ENCODE results near the gene TMEM52.

DNA sequence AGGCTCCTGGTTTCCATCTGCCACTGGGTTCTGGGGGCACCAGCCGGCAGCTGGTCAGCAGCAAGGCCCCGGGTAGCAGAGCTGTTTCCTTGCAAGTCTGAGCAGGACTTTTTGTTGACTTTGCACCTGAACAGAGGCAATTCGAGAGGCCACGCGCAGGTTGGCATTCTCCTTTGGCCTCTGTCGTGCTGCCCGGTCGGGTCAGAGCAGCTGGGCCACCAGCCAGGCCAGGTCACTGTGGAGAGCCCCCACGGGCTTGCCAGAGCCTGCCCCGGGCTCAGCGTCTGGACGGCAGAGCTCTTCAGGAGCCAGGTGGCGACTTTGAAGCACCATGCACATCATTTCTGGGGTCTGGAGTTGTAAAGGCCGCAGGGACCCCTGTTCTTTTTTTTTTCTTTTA lies 28.4 kb upstream of the TMEM52 start:
- TF ChIP-seq, protein P1, sequence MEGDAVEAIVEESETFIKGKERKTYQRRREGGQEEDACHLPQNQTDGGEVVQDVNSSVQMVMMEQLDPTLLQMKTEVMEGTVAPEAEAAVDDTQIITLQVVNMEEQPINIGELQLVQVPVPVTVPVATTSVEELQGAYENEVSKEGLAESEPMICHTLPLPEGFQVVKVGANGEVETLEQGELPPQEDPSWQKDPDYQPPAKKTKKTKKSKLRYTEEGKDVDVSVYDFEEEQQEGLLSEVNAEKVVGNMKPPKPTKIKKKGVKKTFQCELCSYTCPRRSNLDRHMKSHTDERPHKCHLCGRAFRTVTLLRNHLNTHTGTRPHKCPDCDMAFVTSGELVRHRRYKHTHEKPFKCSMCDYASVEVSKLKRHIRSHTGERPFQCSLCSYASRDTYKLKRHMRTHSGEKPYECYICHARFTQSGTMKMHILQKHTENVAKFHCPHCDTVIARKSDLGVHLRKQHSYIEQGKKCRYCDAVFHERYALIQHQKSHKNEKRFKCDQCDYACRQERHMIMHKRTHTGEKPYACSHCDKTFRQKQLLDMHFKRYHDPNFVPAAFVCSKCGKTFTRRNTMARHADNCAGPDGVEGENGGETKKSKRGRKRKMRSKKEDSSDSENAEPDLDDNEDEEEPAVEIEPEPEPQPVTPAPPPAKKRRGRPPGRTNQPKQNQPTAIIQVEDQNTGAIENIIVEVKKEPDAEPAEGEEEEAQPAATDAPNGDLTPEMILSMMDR (IDR thresholded peaks at IDR 0.05): no peak
- TF ChIP-seq POLR2A (IDR thresholded peaks at IDR 0.05): no peak

All from esophagus squamous epithelium (tissue), 4 donors.